ENCODE measurements around the gene USP51. TPM values are rescaled to one million over a fixed set of nuclear protein-coding genes. Genes with fewer than 3 reads are reported as not detected.

Gene USP51
- total RNA-seq, 1 experiment from 2014 or later = 6.8 TPM

- H3K27me3 Mint-ChIP-seq (ENCODE audit: low read depth) = peaks cover 3% of the 10 kb centered on the region
- H2AK5ac ChIP-seq (ENCODE audit: insufficient read length, low read length) = no peak overlapping the region
- H4K20me1 ChIP-seq (ENCODE audit: control insufficient read depth, insufficient read depth, insufficient read length) = no peaks in the 10 kb centered on the region
- 0 out of 2 replicates have a peak, but pooled peaks cover 4% of the 10 kb centered on the region for H3K27me3 ChIP-seq (ENCODE audit: insufficient read depth, low read length)
- peak overlapping the region; percentile 53 for H3K27ac ChIP-seq (ENCODE audit: insufficient read length, low read depth, low read length)
- H2BK15ac ChIP-seq (ENCODE audit: low read depth, low read length) = no peak overlapping the region
- no peak overlapping the region for H2BK5ac ChIP-seq (ENCODE audit: insufficient read length, low read length)
- H4K5ac ChIP-seq (ENCODE audit: insufficient read length, low read depth, low read length) = no peak overlapping the region
- peak overlapping the region; percentile 73 for H3K18ac ChIP-seq (ENCODE audit: insufficient read length, low read depth, low read length)
- H3T11ph ChIP-seq (ENCODE audit: low read length) = no peak overlapping the region
- H3K9me3 Mint-ChIP-seq = peaks cover 53 to 69% of the 10 kb centered on the region in 2 experiments
- DNase-seq = peak; percentile 70
- H3K36me3 Mint-ChIP-seq (ENCODE audit: insufficient read depth in 1 of 3, low read depth in 3 of 3) = peaks cover 5 to 18% (median 14%) of the 10 kb centered on the region in 3 experiments; a peak in 6 of 7 replicates
- H3K9ac ChIP-seq (ENCODE audit: extremely low read depth, insufficient read length, low read length) = peak overlapping the region; percentile 33
- H3K4me1 Mint-ChIP-seq = peaks cover 4 to 5% of the 10 kb centered on the region in 2 experiments; a peak in 3 of 4 replicates
- H3K4me1 ChIP-seq (ENCODE audit: insufficient read depth, low read length) = no peaks in the 10 kb centered on the region
- no peak overlapping the region for H2BK12ac ChIP-seq (ENCODE audit: insufficient read length, low read depth, low read length)
- peak overlapping the region; percentile 90 to 93 for H3K4me3 Mint-ChIP-seq
- no CpG with 5 or more reads among the region's 54 CpGs for WGBS (ENCODE audit: extremely low coverage, insufficient read length, low lambda C conversion rate)
- H4K8ac ChIP-seq (replicated peaks; ENCODE audit: insufficient read length, low read depth, low read length) = no peak overlapping the region
- H3K9me3 ChIP-seq (ENCODE audit: control insufficient read depth, low read depth, low read length) = peaks cover 48% of the 10 kb centered on the region
- H4K91ac ChIP-seq (ENCODE audit: insufficient read length, low read depth, low read length) = no peak overlapping the region
- no peak overlapping the region for H3K56ac ChIP-seq (ENCODE audit: insufficient read length, low read depth, low read length)
- peak overlapping the region; percentile 62 for H3K14ac ChIP-seq (ENCODE audit: insufficient read depth, low read length)
- H3K79me1 ChIP-seq (ENCODE audit: insufficient read depth, low read depth, low read length, poor library complexity, severe bottlenecking) = no peaks in the 10 kb centered on the region
- H2AFZ ChIP-seq (ENCODE audit: low read length) = no peak overlapping the region
- no peaks in the 10 kb centered on the region for H3K79me2 ChIP-seq (ENCODE audit: insufficient read depth, low read length)
- H3K4ac ChIP-seq (ENCODE audit: low read depth, low read length) = no peak overlapping the region
- no peak overlapping the region for H2BK20ac ChIP-seq (ENCODE audit: low read depth, low read length, poor library complexity, severe bottlenecking)
- H3K23me2 ChIP-seq (ENCODE audit: insufficient read length, low read depth, low read length, poor library complexity, severe bottlenecking) = no peaks in the 10 kb centered on the region
- peak overlapping the region; percentile 95 to 99 (median 98) for H3K27ac Mint-ChIP-seq
- H3K23ac ChIP-seq (ENCODE audit: insufficient read length, low read depth, low read length) = no peak overlapping the region
- H2BK120ac ChIP-seq (ENCODE audit: low read depth, low read length, poor library complexity, severe bottlenecking) = no peak overlapping the region
- peak overlapping the region; percentile 61 for H3K4me2 ChIP-seq (ENCODE audit: insufficient read depth, insufficient read length, low read length)
- no peak for TF ChIP-seq CTCF (conservative IDR thresholded peaks at IDR 0.05)
Observed at GRCh38 chrX:55488593-55489313, 895 bp downstream of the USP51 start.
